AG08396 (cell line): ENCODE data around the gene FOXF2.
A peak's percentile ranks its signal among the peaks of the same experiment; 100 is the strongest.

Experiments used
- DNase-seq: peaks from one replicate; pipeline ENCODE4 v3.0.0; 2012; ENCODE audit warnings: low spot score, mixed read lengths

The FOXF2 gene

GRCh38 chr6:1407499-1407990, 18.2 kb downstream of the FOXF2 start:
- DNase-seq: no peak

DNA sequence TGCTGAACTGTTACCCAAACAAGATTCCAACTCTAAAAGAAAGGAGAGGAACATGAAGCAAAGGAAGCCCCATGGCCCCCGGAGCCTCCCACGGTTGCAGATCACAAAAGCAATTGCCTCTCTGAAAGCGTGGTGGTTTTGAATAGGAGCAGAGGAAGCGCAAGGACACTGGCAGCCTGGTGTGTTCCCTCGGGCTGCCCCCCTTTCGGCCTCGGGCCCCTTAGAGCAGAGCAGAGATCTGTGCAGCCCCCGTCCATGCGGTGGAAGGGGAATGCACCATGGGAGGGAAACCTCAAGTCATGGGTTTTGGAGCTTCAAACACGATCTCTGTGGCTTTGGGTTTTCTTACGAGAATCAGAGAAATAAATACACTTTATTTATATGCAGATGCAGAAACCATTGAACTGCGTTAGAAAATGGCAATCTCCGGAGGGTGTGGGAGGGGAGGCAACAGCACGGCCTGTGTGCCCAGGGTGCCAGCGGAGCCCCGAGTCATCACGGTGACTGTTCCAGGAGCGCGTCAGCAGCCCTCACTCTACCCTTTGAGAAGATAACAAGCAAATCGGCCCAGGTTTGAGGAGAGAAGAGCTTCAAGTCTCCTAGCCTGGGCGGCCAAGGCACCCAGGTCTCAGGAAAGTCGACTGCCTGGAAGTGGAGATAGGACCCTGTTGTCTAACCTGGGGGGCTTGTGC, 20.5 kb downstream of the FOXF2 start:
- no peak for DNase-seq

- no peak for DNase-seq
Measured at GRCh38 chr6:1412901-1413300, 23.5 kb downstream of the FOXF2 start.

DNA sequence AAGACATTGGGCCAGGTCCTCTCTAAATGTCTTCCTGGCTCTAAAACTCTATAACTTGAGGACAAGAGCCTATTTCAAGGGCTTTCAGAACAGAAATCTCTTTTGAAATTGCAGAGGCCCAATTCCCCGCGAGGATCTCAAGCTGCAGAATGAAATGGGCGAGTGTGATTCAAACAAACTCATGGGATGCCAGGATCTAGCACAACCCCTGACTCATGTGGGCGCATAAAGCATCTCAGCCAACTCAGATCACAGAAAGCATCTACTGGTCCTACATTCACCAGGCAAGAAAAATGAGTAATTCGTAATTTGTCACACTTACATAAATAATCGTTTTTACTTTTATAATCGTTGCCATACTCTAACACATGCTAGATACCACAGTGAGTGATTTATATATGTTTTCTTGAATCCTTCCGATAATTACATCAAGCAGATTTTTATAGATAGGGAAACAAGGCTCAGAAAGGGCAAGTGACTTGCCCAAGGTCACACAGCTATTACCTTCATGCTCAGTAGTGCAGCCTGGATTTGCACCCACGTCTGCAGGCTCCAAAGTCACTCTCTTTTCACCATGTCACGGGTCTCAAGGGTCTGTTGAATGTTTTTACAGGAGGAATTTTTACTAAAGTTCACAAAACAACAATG, 26.2 kb downstream of the FOXF2 start:
- DNase-seq: no peak

DNA sequence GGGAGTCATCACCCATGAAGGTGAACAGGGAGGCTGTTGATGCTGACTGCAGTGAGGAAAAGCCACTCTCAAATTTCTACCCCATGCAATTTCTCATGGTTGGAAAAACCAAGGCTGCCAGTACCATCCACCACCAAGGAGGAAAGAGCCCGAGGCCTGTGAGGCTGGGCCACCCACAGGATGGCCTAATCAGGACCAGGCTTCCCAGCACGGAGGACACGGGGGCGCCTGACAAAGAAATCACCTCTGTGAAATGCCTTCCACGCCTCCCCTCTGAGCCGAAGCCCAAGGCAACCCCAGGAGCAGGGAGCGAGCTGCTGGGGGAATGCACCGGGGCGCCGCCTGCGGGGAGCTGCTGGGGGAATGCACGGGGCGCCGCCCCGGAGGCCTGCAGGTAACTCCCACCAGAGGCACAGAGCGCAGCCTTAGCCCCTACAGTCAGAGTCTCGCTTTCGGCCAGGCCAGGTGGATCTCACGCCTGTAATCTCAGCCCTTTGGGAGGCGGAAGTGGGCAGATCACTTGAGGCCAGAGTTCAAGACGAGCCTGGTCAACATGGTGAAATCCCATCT, 26.9 kb downstream of the FOXF2 start:
- DNase-seq: no peak

DNA sequence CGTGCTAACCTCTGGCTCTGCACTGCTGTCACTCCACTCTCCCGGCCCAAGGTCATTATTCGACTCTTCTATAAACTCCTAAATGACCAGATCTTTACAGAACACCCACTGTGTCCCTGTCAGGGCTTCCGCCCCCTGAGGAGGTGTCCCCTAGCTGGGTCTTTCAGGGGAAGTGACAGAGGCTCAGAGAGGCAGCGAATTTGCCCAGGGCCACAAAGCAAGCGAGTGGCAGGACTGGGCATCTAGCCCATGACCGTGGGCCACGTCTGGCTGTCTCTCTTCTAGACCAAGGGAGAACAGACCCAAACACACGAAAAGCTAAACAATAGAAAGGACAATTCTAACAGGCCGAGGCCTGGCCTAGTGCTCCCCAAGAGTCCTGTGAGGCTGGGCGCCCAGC, 27.4 kb downstream of the FOXF2 start:
- no peak for DNase-seq

- no peak for DNase-seq
Measured at GRCh38 chr6:1417718-1418117, 28.3 kb downstream of the FOXF2 start.

GRCh38 chr6:1418471-1419191, 29.3 kb downstream of the FOXF2 start:
- DNase-seq: peak; percentile 71

DNA sequence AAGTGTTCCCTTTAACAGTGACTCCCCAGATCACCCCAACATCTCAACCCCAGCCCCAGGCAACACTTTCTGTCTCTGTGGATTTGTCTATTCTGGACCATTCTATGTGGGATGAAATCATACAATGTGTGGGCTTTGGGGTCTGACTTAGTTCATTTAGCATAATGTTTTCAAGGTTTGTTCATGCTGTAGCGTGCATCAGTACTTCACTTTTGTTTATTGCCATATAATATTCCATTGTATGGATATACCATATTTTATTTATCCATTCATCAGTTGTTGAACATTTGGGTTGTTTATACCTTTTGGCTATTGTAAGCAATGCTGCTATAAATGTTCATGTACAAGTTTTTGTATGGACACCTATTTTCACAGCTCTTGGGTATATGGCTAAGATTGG, 31.0 kb downstream of the FOXF2 start:
- DNase-seq: no peak

- no peak for DNase-seq
Measured at GRCh38 chr6:1422290-1422689, 32.9 kb downstream of the FOXF2 start.

GRCh38 chr6:1423578-1423977, 34.2 kb downstream of the FOXF2 start:
- DNase-seq: peak; percentile 53

DNA sequence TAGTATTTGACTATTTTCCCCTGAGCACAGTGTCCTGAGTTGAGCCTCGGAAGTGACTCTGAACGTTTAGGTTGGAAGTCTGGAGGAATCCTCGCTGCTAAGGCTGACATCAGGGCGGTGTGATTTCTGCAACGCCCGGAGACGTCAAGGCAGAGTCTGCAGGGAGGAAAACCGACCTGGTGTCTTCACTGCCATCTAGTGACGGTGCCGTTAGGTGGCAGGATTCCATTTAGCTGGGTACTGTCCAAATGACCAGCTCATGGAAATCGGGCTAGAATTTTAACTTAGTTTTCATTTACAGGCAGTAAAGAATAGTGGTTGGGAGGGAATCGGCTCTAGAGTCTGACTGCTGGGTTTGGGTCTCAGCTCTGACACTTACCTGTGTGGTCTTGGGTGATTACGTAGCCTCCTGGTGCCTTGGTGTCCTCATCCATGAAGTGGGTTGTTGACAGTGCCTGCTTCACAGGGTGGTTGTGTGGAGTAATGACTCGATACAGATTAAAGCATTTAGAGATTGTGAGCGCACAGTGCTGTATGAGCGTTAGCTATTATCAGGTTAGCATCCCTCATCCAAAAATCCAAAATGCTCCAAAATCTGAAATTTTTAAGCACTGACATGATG, 35.0 kb downstream of the FOXF2 start:
- peak; percentile 84 for DNase-seq

GRCh38 chr6:1426416-1426815, 37.0 kb downstream of the FOXF2 start:
- no peak for DNase-seq

- DNase-seq: no peak
Measured at GRCh38 chr6:1435806-1436205, 46.4 kb downstream of the FOXF2 start.

GRCh38 chr6:1436334-1437306, 47.2 kb downstream of the FOXF2 start:
- peak; percentile 83 for DNase-seq

GRCh38 chr6:1437553-1438406, 48.4 kb downstream of the FOXF2 start:
- no peak for DNase-seq

DNA sequence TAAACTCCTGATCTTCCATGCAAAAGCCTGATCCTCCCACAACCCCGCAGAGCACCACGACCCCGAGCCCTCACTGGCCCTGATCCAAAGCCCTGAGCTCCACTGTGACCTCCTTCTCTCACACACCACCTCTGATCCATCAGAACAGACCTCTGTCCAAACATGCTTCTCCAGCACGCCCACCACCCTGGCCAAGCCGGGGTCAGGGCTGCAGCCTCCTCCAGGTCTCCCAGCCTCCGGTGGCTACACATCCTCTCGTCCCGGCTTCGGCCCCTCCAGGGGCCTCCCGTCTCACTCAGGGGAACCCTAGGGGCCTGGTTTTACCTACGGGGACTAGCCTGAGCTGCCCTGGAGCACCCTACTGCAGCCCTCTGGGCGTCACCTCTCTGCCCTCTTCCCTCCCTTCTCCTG, 49.1 kb downstream of the FOXF2 start:
- no peak for DNase-seq

DNA sequence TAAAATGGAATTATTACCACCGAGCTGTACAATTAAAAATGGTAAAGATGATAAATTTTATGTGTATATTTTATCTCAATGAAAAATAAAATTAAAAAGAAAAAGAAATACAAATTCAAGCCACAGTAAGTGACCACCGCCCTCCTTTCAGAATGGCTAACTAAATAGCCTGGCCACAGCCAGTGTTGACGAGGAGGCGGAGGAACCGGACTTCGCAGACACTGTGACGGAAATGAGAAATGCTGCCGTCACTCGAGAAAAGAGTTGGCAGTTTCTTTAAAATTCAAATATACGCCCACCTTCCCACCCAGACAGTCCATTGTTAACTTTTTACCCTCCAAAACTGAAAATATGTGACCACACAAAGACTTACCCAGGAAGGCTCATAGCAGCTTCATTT, 50.0 kb downstream of the FOXF2 start:
- DNase-seq: no peak

- DNase-seq: no peak
Measured at GRCh38 chr6:1442929-1443328, 53.6 kb downstream of the FOXF2 start.
